ENCODE results near the gene FMNL2.

GRCh38 chr2:152379089-152379488 is 44.1 kb downstream of the FMNL2 start:
- TF ChIP-seq CTCF (IDR thresholded peaks at IDR 0.05) (no peak), POLR2A (IDR thresholded peaks at IDR 0.05) (no peak)

Measured in thyroid gland (tissue), 4 donors.